ENCODE data around the gene LSP1.

LSP1 gene

DNA sequence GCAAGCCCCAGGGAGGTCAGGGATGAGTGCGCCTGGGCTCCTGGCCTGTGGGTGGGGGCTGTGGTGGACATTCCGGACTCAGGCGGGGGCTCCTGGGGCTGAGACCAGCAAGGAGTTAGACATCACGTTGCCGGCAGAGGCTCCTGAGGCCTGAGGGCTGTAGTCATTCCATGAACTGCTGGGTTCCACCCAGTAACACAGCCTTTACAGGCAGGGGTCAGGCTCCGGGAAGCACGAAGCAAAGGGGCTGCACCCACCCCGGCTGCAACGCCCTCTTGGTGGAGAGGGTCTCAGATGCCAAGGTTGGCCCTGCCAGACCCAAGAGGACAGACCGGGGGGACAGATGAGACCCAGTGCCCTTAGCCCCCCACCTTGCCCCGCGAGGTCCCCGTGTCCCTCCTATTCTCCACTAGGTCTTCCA, 75.6 kb downstream of the LSP1 start:
- H3K27ac ChIP-seq (ENCODE audit: low read length), result no peak overlapping the region
- no peaks in the 10 kb centered on the region for H3K36me3 ChIP-seq (ENCODE audit: control insufficient read depth in 1 of 2, insufficient read depth in 2 of 2, low read length in 2 of 2)
- H3K27me3 ChIP-seq (ENCODE audit: low read depth, low read length), result no peaks in the 10 kb centered on the region
- peaks cover 0 to 4% of the 10 kb centered on the region in 2 donors for H3K4me1 ChIP-seq (ENCODE audit: control insufficient read depth in 1 of 2, insufficient read depth in 2 of 2, low read length in 2 of 2)
- no peak overlapping the region for H3K4me3 ChIP-seq (ENCODE audit: low read depth in 1 of 2, low read length in 2 of 2)
- H3K9me3 ChIP-seq (ENCODE audit: control insufficient read depth in 1 of 2, low read length in 2 of 2), result no peaks in the 10 kb centered on the region

DNA sequence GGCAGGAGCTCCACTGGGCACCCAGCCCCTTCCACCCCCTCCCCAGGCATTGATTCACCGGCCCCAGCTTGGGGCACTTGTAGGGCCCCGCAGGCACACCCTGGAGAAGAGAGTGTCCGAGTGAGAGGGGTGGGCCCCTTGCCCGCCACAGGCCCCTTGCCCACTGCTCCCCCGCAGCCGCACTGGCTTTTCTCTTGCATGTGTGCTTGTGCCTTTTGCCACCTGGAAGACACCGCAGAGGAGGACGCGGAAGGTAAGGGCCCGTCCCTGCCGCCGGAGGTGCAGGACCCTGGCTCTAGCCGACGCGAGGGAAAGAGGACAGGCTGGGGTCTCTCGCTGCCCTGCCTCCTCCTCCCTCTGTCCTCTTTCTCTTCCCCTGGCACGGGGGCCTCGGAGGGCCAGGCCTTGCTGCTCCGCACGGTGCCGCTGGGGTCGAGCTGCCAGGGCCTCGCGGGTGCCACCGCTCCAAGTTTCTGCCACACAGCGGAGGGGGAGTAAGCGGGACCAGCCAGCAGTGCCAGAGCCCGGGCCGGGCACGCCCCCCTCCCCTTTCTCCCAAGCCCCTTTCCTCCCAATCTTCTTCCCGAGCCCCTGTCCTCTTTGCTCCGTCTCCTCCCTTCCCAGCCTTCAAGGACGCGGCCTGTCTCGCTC, 76.1 kb downstream of the LSP1 start:
- H3K4me1 ChIP-seq (ENCODE audit: control insufficient read depth in 1 of 2, insufficient read depth in 2 of 2, low read length in 2 of 2), result peaks cover 0 to 4% of the 10 kb centered on the region in 2 donors
- no peaks in the 10 kb centered on the region for H3K36me3 ChIP-seq (ENCODE audit: control insufficient read depth in 1 of 2, insufficient read depth in 2 of 2, low read length in 2 of 2)
- no peaks in the 10 kb centered on the region for H3K9me3 ChIP-seq (ENCODE audit: control insufficient read depth in 1 of 2, low read length in 2 of 2)
- no peak overlapping the region for H3K4me3 ChIP-seq (ENCODE audit: low read depth in 1 of 2, low read length in 2 of 2)
- no peaks in the 10 kb centered on the region for H3K27me3 ChIP-seq (ENCODE audit: low read depth, low read length)
- no peak overlapping the region for H3K27ac ChIP-seq (ENCODE audit: low read length)

DNA sequence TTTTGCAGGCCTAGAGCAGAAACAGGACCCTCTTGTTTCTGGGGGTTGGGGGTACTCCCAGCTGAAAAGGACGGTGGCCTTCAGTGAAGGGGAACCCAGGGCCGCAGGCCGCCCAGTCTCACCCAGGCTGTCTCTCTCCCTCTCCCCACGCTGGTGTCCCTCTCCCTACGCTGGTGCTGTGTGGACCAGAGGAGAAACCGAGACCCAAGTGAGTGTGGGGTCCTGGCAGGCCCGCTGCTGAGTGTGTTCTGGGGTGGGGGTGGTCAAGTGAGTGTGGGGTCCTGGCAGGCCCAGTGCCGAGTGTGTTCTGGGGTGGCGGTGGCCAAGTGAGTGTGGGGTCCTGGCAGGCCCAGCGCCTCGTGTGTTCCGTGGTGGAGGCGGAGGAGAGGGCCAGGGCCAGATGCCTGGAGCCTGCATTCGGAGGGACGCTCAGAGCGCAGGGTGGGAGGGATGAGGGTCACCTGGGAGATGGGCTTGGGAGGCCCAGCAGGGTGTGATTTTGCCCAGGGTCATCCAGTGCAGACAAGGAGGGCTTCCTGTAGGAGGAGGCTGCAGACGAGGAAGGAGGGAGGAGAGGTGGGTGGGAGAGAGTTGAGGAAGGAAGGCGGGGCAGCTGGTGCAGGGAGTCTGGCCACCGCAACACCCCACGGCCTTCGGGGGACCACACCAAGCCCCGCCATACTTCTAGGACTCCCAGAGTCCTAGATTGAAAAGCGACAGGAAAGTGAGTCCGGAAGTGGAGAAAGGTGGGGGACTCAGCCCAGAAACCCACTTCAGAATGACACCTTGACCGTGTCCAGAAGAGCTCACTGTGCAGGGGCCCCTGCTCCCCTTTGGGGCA, 77.0 kb downstream of the LSP1 start:
- no peak overlapping the region for H3K4me3 ChIP-seq (ENCODE audit: low read depth in 1 of 2, low read length in 2 of 2)
- H3K9me3 ChIP-seq (ENCODE audit: control insufficient read depth in 1 of 2, low read length in 2 of 2), result no peaks in the 10 kb centered on the region
- H3K36me3 ChIP-seq (ENCODE audit: control insufficient read depth in 1 of 2, insufficient read depth in 2 of 2, low read length in 2 of 2), result no peaks in the 10 kb centered on the region
- H3K4me1 ChIP-seq (ENCODE audit: control insufficient read depth in 1 of 2, insufficient read depth in 2 of 2, low read length in 2 of 2), result peaks cover 0 to 4% of the 10 kb centered on the region in 2 donors
- H3K27me3 ChIP-seq (ENCODE audit: low read depth, low read length), result no peaks in the 10 kb centered on the region
- no peak overlapping the region for H3K27ac ChIP-seq (ENCODE audit: low read length)

- no peak overlapping the region for H3K4me3 ChIP-seq (ENCODE audit: low read depth in 1 of 2, low read length in 2 of 2)
- H3K4me1 ChIP-seq (ENCODE audit: control insufficient read depth in 1 of 2, insufficient read depth in 2 of 2, low read length in 2 of 2), result peaks cover 0 to 4% of the 10 kb centered on the region in 2 donors
- H3K36me3 ChIP-seq (ENCODE audit: control insufficient read depth in 1 of 2, insufficient read depth in 2 of 2, low read length in 2 of 2), result no peaks in the 10 kb centered on the region
- H3K27me3 ChIP-seq (ENCODE audit: low read depth, low read length), result no peaks in the 10 kb centered on the region
- no peak overlapping the region for H3K27ac ChIP-seq (ENCODE audit: low read length)
- no peaks in the 10 kb centered on the region for H3K9me3 ChIP-seq (ENCODE audit: control insufficient read depth in 1 of 2, low read length in 2 of 2)
These were observed 77.6 kb downstream of the LSP1 start for GRCh38 chr11:1930462-1930830.

GRCh38 chr11:1931341-1932104, 78.6 kb downstream of the LSP1 start:
- H3K27ac ChIP-seq (ENCODE audit: low read length), result no peak overlapping the region
- H3K4me1 ChIP-seq (ENCODE audit: control insufficient read depth in 1 of 2, insufficient read depth in 2 of 2, low read length in 2 of 2), result peaks cover 0 to 4% of the 10 kb centered on the region in 2 donors
- no peaks in the 10 kb centered on the region for H3K9me3 ChIP-seq (ENCODE audit: control insufficient read depth in 1 of 2, low read length in 2 of 2)
- H3K4me3 ChIP-seq (ENCODE audit: low read depth in 1 of 2, low read length in 2 of 2), result no peak overlapping the region
- no peaks in the 10 kb centered on the region for H3K36me3 ChIP-seq (ENCODE audit: control insufficient read depth in 1 of 2, insufficient read depth in 2 of 2, low read length in 2 of 2)
- no peaks in the 10 kb centered on the region for H3K27me3 ChIP-seq (ENCODE audit: low read depth, low read length)

- H3K27me3 ChIP-seq (ENCODE audit: low read depth, low read length), result no peaks in the 10 kb centered on the region
- H3K4me1 ChIP-seq (ENCODE audit: control insufficient read depth in 1 of 2, insufficient read depth in 2 of 2, low read length in 2 of 2), result peaks cover 0 to 4% of the 10 kb centered on the region in 2 donors
- H3K36me3 ChIP-seq (ENCODE audit: control insufficient read depth in 1 of 2, insufficient read depth in 2 of 2, low read length in 2 of 2), result no peaks in the 10 kb centered on the region
- no peak overlapping the region for H3K27ac ChIP-seq (ENCODE audit: low read length)
- no peak overlapping the region for H3K4me3 ChIP-seq (ENCODE audit: low read depth in 1 of 2, low read length in 2 of 2)
- no peaks in the 10 kb centered on the region for H3K9me3 ChIP-seq (ENCODE audit: control insufficient read depth in 1 of 2, low read length in 2 of 2)
These were observed 79.2 kb downstream of the LSP1 start for GRCh38 chr11:1932105-1932480.

GRCh38 chr11:1932681-1933080, 79.8 kb downstream of the LSP1 start:
- H3K27ac ChIP-seq (ENCODE audit: low read length), result no peak overlapping the region

GRCh38 chr11:1933416-1934334, 80.8 kb downstream of the LSP1 start:
- Histone ChIP-seq H3K36me3 (ENCODE audit: control insufficient read depth in 1 of 2, insufficient read depth in 2 of 2, low read length in 2 of 2) (no peaks in the 10 kb centered on the region), H3K9me3 (ENCODE audit: control insufficient read depth in 1 of 2, low read length in 2 of 2) (no peaks in the 10 kb centered on the region), H3K4me1 (ENCODE audit: control insufficient read depth in 1 of 2, insufficient read depth in 2 of 2, low read length in 2 of 2) (peaks cover 0 to 7% of the 10 kb centered on the region in 2 donors), H3K27me3 (ENCODE audit: low read depth, low read length) (no peaks in the 10 kb centered on the region), H3K27ac (ENCODE audit: low read length) (no peak overlapping the region), H3K4me3 (ENCODE audit: low read depth in 1 of 2, low read length in 2 of 2) (no peak overlapping the region)

More at GRCh38 chr11:1932681-1933080, 79.8 kb downstream of the LSP1 start:
- Histone ChIP-seq H3K36me3 (ENCODE audit: control insufficient read depth in 1 of 2, insufficient read depth in 2 of 2, low read length in 2 of 2) (no peaks in the 10 kb centered on the region), H3K4me3 (ENCODE audit: low read depth in 1 of 2, low read length in 2 of 2) (no peak overlapping the region), H3K4me1 (ENCODE audit: control insufficient read depth in 1 of 2, insufficient read depth in 2 of 2, low read length in 2 of 2) (peaks cover 0 to 4% of the 10 kb centered on the region in 2 donors), H3K27me3 (ENCODE audit: low read depth, low read length) (no peaks in the 10 kb centered on the region), H3K9me3 (ENCODE audit: control insufficient read depth in 1 of 2, low read length in 2 of 2) (no peaks in the 10 kb centered on the region)

DNA sequence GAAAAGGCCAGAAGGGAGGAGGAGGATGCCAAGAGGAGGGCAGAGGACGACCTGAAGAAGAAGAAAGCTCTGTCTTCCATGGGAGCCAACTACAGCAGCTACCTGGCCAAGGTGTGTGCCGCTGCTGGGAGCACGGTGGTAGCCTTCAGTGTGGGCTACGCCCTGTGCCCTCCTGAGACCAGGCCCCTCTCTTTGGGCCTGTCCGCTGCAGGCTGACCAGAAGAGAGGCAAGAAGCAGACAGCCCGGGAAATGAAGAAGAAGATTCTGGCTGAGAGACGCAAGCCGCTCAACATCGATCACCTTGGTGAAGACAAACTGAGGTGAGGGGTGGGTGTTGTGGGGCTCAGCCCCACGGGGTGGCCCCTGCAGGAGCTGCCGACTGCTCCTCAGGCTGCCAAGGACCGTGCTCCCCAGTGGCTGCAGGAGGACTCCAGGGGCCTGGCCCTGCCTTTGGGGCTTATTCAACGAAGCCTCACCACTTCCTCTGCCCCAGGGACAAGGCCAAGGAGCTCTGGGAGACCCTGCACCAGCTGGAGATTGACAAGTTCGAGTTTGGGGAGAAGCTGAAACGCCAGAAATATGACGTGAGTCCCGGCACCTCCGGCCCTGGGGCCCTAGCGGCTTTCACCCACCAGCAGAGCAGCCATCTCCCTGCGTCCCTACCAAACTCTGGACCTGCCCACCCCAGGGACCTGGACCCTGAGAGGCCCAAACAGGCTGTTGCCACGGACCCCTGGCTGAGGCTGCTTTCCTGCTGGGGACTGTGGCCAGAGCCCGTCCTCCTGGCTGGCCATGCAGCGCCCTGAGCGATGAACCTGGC, 81.7 kb downstream of the LSP1 start:
- Histone ChIP-seq H3K36me3 (ENCODE audit: control insufficient read depth in 1 of 2, insufficient read depth in 2 of 2, low read length in 2 of 2) (no peaks in the 10 kb centered on the region), H3K27me3 (ENCODE audit: low read depth, low read length) (no peaks in the 10 kb centered on the region)

More for the DNA sequence above, 81.7 kb downstream of the LSP1 start:
- Histone ChIP-seq H3K9me3 (ENCODE audit: control insufficient read depth in 1 of 2, low read length in 2 of 2) (no peaks in the 10 kb centered on the region), H3K27ac (ENCODE audit: low read length) (no peak overlapping the region), H3K4me3 (ENCODE audit: low read depth in 1 of 2, low read length in 2 of 2) (no peak overlapping the region), H3K4me1 (ENCODE audit: control insufficient read depth in 1 of 2, insufficient read depth in 2 of 2, low read length in 2 of 2) (peaks cover 0 to 14% of the 10 kb centered on the region in 2 donors)
